ENCODE data around the gene SNCAIP.

SNCAIP gene

DNA sequence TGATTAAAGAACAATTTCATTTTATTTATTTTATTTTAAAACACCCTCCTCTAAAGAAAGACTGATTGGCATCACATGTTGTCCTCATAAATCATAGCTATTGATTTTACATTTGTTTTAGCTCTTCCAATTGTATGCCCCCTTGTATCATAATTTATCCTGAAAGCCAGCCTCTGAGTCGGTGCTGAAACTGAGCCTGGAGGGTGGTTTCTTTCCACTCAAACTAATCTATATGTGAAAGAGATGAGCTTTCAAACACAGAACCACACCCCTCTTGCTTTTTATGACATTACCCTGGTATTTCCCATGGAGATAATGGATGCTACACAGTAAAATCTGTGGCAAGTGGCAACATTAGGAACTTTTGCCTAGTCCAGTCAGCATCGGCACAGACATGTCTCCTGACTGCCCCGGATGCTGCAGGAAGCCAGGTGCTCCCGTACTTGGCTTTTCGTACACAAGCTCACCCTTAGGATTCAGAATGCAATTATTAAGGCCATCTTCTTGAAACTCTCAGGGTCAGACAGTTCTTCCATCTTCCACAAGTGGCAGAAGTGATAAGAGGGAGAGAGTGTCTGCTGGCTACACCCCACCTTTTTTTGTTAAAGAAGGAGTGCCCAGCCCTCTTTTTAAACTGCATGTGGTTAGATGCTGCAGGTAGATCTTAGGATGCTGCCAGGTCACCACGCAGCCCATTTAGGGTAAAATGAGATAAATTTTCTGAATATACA, 91.1 kb downstream of the SNCAIP start:
- Histone ChIP-seq H3K27me3 (replicated peaks; ENCODE audit: control insufficient read depth, insufficient read depth, low read length, poor library complexity, severe bottlenecking) (no peaks in the 10 kb centered on the region), H3K4me1 (ENCODE audit: control insufficient read depth, insufficient read depth, low read length, poor library complexity, severe bottlenecking) (no peaks in the 10 kb centered on the region), H3K27ac (ENCODE audit: insufficient read depth, low read length, poor library complexity, severe bottlenecking) (no peak overlapping the region), H3K9me3 (ENCODE audit: control insufficient read depth, low read length) (no peaks in the 10 kb centered on the region), H3K36me3 (ENCODE audit: control insufficient read depth, insufficient read depth, low read length) (no peaks in the 10 kb centered on the region), H3K4me3 (ENCODE audit: insufficient read depth, low read depth, low read length, poor library complexity, severe bottlenecking) (no peak overlapping the region)
- no peak for DNase-seq

DNA sequence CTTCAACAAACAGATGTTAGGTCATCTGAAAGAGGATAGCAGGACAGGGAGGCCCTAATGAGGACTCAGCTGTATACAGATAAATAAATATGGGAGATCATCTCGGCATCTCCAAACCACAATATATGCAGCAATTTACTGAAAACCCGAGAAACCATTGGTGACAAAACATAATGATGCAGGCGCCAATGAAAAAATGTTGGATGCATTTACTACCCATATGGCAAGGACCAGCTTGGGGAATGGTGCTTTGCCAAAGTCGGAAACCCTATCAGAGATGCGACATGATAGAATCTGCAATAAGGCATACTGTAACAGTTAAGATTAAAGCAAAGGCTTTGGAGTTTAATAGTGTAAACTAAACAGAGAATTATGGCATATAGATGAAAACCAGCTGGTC, 92.0 kb downstream of the SNCAIP start:
- Histone ChIP-seq H3K4me3 (ENCODE audit: insufficient read depth, low read depth, low read length, poor library complexity, severe bottlenecking) (no peak overlapping the region), H3K27ac (ENCODE audit: insufficient read depth, low read length, poor library complexity, severe bottlenecking) (no peak overlapping the region), H3K9me3 (ENCODE audit: control insufficient read depth, low read length) (no peaks in the 10 kb centered on the region), H3K36me3 (ENCODE audit: control insufficient read depth, insufficient read depth, low read length) (no peaks in the 10 kb centered on the region), H3K27me3 (replicated peaks; ENCODE audit: control insufficient read depth, insufficient read depth, low read length, poor library complexity, severe bottlenecking) (no peaks in the 10 kb centered on the region), H3K4me1 (ENCODE audit: control insufficient read depth, insufficient read depth, low read length, poor library complexity, severe bottlenecking) (no peaks in the 10 kb centered on the region)
- DNase-seq = no peak

DNA sequence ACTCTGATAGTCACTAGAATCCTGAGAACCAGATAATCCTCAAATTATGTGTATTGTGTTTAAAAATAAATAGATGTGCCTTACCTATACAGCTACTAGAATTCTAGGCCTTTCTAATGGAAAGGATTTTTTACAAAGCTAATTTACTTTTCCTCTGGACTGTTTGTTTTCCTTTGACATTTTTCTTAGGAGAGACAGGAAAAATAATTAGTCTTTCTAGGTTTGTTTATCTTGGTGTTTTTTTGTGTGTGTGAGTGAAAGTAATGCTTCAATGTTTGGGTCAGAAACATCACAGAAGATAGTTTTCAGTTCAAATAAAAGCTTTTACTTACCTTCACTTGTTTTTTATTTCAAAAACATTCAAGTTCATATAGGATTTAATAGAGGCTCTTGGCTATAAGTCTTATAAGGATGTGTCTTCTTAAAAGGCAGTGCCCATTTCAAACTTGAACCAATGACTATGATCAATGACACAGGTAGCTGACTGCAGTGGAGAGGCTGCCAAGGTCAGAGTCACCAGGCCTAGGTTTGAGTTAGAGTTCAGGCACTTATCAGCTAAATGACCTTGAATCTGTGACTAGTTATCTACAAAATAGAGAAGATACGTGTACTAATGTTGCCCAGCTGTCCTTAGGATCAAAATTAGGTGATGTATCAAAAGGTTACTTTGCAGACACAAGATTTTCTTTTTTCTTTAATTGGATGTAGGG, 92.8 kb downstream of the SNCAIP start:
- no peak overlapping the region for H3K27ac ChIP-seq (ENCODE audit: insufficient read depth, low read length, poor library complexity, severe bottlenecking)
- H3K4me1 ChIP-seq (ENCODE audit: control insufficient read depth, insufficient read depth, low read length, poor library complexity, severe bottlenecking) = no peaks in the 10 kb centered on the region
- no peaks in the 10 kb centered on the region for H3K27me3 ChIP-seq (replicated peaks; ENCODE audit: control insufficient read depth, insufficient read depth, low read length, poor library complexity, severe bottlenecking)
- no peak for DNase-seq
- no peaks in the 10 kb centered on the region for H3K9me3 ChIP-seq (ENCODE audit: control insufficient read depth, low read length)
- no peaks in the 10 kb centered on the region for H3K36me3 ChIP-seq (ENCODE audit: control insufficient read depth, insufficient read depth, low read length)
- no peak overlapping the region for H3K4me3 ChIP-seq (ENCODE audit: insufficient read depth, low read depth, low read length, poor library complexity, severe bottlenecking)

DNA sequence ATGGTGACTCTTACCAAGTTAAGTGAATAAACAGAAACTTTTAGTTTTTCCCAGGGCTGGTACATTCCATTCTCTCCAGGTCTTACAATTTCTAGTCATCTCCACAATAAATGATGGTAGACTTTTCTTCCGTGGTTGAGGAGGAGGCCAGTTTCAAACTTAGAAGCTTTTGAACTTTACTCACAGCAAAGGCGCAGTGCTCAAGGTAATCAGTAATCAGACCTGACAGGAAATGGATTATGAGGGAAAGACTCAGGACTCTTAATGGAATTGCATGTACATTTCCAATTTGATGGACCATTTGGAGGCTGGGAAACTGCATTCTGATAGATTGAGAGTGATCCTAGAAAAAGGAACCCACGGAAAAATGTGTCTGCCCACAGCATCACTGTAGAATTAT, 93.7 kb downstream of the SNCAIP start:
- no peak for DNase-seq
- no peaks in the 10 kb centered on the region for H3K27me3 ChIP-seq (replicated peaks; ENCODE audit: control insufficient read depth, insufficient read depth, low read length, poor library complexity, severe bottlenecking)
- H3K4me3 ChIP-seq (ENCODE audit: insufficient read depth, low read depth, low read length, poor library complexity, severe bottlenecking) = no peak overlapping the region
- H3K4me1 ChIP-seq (ENCODE audit: control insufficient read depth, insufficient read depth, low read length, poor library complexity, severe bottlenecking) = no peaks in the 10 kb centered on the region
- H3K36me3 ChIP-seq (ENCODE audit: control insufficient read depth, insufficient read depth, low read length) = no peaks in the 10 kb centered on the region
- no peak overlapping the region for H3K27ac ChIP-seq (ENCODE audit: insufficient read depth, low read length, poor library complexity, severe bottlenecking)
- no peaks in the 10 kb centered on the region for H3K9me3 ChIP-seq (ENCODE audit: control insufficient read depth, low read length)

DNA sequence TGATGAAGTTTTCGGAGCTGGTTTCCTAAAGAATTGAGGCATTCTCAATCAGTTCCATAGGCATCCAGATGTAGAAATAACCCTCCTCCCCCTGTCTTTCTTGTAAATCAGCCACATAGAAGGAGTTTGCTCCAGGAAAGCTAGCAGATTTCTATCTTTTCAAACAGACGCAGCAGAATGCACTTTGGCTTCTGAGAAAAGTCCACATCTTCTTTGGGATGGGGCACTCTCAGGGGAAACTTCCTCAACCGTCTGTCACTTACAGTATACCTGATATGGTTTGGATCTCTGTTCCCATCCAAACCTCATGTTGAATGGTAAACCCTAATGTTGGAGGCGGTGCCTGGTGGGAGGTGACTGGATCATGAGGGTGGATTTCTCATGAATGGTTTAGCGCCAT, 94.1 kb downstream of the SNCAIP start:
- no peaks in the 10 kb centered on the region for H3K27me3 ChIP-seq (replicated peaks; ENCODE audit: control insufficient read depth, insufficient read depth, low read length, poor library complexity, severe bottlenecking)
- no peaks in the 10 kb centered on the region for H3K9me3 ChIP-seq (ENCODE audit: control insufficient read depth, low read length)
- H3K36me3 ChIP-seq (ENCODE audit: control insufficient read depth, insufficient read depth, low read length) = no peaks in the 10 kb centered on the region
- H3K4me3 ChIP-seq (ENCODE audit: insufficient read depth, low read depth, low read length, poor library complexity, severe bottlenecking) = no peak overlapping the region
- H3K27ac ChIP-seq (ENCODE audit: insufficient read depth, low read length, poor library complexity, severe bottlenecking) = no peak overlapping the region
- no peaks in the 10 kb centered on the region for H3K4me1 ChIP-seq (ENCODE audit: control insufficient read depth, insufficient read depth, low read length, poor library complexity, severe bottlenecking)
- DNase-seq = no peak

DNA sequence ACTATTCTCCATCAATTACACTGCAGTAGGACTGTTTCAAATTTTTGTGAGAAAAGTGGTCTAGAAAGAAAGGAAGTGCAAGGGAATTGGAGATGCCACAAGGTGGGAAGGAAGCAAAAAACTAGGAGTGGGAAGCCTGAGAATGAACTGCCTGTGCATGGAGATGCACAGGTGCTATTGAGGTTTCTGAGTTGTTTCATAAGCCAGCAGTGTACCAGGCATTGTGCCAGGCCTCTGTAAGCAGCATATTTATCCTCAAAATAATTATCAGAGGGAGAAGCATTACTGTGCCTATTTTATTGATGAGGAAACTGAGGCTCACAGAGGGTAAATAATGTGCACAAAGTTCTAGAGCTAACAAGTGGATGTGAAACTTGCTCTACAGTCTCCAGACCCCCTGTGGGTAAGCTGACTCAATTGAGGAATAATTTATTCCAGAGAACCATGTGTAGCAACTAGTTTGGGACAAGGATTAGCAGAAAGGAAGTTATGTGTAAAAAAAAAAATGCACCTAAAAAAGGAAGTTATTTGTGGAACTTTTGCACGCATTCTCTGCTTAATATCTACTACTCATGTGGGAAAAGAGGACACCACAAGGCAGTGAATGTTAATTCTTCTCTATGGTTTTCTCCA, 96.7 kb downstream of the SNCAIP start:
- H3K9me3 ChIP-seq (ENCODE audit: control insufficient read depth, low read length) = no peaks in the 10 kb centered on the region
- no peaks in the 10 kb centered on the region for H3K4me1 ChIP-seq (ENCODE audit: control insufficient read depth, insufficient read depth, low read length, poor library complexity, severe bottlenecking)
- H3K27me3 ChIP-seq (replicated peaks; ENCODE audit: control insufficient read depth, insufficient read depth, low read length, poor library complexity, severe bottlenecking) = no peaks in the 10 kb centered on the region
- H3K36me3 ChIP-seq (ENCODE audit: control insufficient read depth, insufficient read depth, low read length) = no peaks in the 10 kb centered on the region
- no peak overlapping the region for H3K27ac ChIP-seq (ENCODE audit: insufficient read depth, low read length, poor library complexity, severe bottlenecking)
- H3K4me3 ChIP-seq (ENCODE audit: insufficient read depth, low read depth, low read length, poor library complexity, severe bottlenecking) = no peak overlapping the region
- DNase-seq = no peak

DNA sequence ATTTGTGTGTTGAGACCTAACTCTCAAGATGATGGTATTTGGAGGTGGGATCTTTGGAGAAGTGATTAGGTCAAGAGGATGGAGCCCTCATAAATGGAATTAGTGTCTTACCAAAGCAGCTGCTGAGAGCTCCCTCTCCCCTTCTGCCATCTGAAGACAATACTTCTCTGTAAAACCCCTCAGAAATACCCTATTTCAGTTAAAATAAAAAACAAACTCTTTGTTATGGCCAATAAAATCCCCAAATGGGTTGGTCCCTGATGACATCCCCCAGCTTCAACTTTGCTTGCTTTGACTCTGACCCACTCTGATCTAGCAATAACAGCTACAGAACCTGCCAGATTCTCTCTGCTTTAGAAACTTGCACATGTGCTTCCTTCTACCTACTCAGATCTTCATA, 100.9 kb downstream of the SNCAIP start:
- Histone ChIP-seq H3K27me3 (replicated peaks; ENCODE audit: control insufficient read depth, insufficient read depth, low read length, poor library complexity, severe bottlenecking) (no peaks in the 10 kb centered on the region), H3K4me3 (ENCODE audit: insufficient read depth, low read depth, low read length, poor library complexity, severe bottlenecking) (no peak overlapping the region), H3K9me3 (ENCODE audit: control insufficient read depth, low read length) (no peaks in the 10 kb centered on the region), H3K4me1 (ENCODE audit: control insufficient read depth, insufficient read depth, low read length, poor library complexity, severe bottlenecking) (no peaks in the 10 kb centered on the region), H3K36me3 (ENCODE audit: control insufficient read depth, insufficient read depth, low read length) (no peaks in the 10 kb centered on the region), H3K27ac (ENCODE audit: insufficient read depth, low read length, poor library complexity, severe bottlenecking) (no peak overlapping the region)
- no peak for DNase-seq

DNA sequence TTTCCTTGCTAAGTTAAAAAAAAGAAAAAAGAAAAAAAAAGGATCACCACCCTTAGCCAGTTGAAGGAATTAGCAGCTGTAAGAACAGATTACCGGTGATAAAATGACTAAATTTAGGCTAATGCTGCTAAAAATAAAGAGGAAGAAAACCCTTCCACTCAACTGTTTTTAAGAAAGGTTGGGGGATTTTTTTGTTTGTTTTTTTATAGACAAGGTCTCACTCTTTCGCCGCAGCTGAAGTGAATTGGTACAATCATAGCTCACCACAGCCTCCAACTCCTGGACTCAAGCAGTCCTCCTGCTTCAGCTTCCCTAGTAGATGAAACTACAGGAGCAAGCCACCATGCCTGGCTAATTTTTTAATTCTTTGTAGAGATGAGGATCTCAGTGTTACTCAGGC, 101.7 kb downstream of the SNCAIP start:
- DNase-seq = no peak
- no peak overlapping the region for H3K4me3 ChIP-seq (ENCODE audit: insufficient read depth, low read depth, low read length, poor library complexity, severe bottlenecking)
- no peaks in the 10 kb centered on the region for H3K9me3 ChIP-seq (ENCODE audit: control insufficient read depth, low read length)
- H3K4me1 ChIP-seq (ENCODE audit: control insufficient read depth, insufficient read depth, low read length, poor library complexity, severe bottlenecking) = no peaks in the 10 kb centered on the region
- no peaks in the 10 kb centered on the region for H3K27me3 ChIP-seq (replicated peaks; ENCODE audit: control insufficient read depth, insufficient read depth, low read length, poor library complexity, severe bottlenecking)
- H3K36me3 ChIP-seq (ENCODE audit: control insufficient read depth, insufficient read depth, low read length) = no peaks in the 10 kb centered on the region
- H3K27ac ChIP-seq (ENCODE audit: insufficient read depth, low read length, poor library complexity, severe bottlenecking) = no peak overlapping the region

DNA sequence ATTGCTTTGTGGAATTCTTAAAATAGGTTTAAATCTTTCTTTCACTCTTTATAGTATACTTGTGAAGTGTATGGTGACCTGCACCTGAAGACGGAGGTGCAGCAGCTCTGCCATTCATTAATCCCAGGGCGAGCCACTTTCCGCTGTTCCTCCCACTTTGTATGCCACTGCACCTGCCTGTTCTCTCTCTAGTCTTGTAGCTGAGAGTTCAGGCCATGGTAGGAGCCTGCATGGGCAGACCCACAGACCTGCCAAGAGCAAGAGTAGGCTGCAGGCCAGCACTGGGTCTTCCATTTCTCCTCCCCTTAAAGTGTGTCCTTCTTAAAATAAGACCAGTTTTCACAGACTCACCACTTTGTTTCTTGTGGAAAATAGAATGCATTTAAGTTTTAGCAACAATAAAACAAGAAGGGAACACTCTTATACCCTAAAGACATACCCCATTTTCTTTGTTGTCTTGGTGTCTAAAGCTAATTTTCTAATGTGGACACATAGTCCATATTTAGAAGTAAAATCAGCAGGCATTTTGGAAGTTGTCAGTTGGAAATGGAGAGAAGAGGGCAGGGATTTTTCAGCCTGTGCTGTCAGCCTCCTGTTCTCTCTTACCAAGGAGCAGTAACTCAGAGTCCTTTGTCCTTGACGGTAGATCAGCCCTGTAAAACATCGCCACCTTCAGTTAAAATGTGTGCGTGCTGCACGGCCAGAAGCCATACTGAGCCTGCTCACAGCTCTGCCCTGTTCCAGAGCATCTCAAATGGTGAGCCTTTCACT, 103.2 kb downstream of the SNCAIP start:
- DNase-seq = no peak

DNA sequence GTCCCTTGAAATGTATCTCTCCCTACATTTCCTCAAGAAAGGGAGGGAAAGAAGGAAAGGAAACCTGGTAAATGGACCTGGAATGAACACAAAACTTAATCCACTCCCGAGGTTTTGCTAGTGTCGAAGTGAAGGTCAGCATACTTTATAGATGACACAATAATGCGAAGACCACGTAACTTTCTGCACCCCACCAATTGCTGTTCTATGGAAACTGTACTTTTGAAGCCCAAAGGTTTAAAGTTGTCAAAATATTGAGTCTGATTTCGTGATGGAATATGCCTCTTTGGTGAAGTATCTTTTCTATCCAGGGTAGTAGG, 103.7 kb downstream of the SNCAIP start:
- Histone ChIP-seq H3K27ac (ENCODE audit: insufficient read depth, low read length, poor library complexity, severe bottlenecking) (no peak overlapping the region), H3K4me1 (ENCODE audit: control insufficient read depth, insufficient read depth, low read length, poor library complexity, severe bottlenecking) (no peaks in the 10 kb centered on the region), H3K36me3 (ENCODE audit: control insufficient read depth, insufficient read depth, low read length) (no peaks in the 10 kb centered on the region), H3K4me3 (ENCODE audit: insufficient read depth, low read depth, low read length, poor library complexity, severe bottlenecking) (no peak overlapping the region), H3K27me3 (replicated peaks; ENCODE audit: control insufficient read depth, insufficient read depth, low read length, poor library complexity, severe bottlenecking) (no peaks in the 10 kb centered on the region), H3K9me3 (ENCODE audit: control insufficient read depth, low read length) (no peaks in the 10 kb centered on the region)
- no peak for DNase-seq

More for the DNA sequence above, 103.2 kb downstream of the SNCAIP start:
- no peaks in the 10 kb centered on the region for H3K9me3 ChIP-seq (ENCODE audit: control insufficient read depth, low read length)
- no peaks in the 10 kb centered on the region for H3K4me1 ChIP-seq (ENCODE audit: control insufficient read depth, insufficient read depth, low read length, poor library complexity, severe bottlenecking)
- no peaks in the 10 kb centered on the region for H3K27me3 ChIP-seq (replicated peaks; ENCODE audit: control insufficient read depth, insufficient read depth, low read length, poor library complexity, severe bottlenecking)
- no peak overlapping the region for H3K4me3 ChIP-seq (ENCODE audit: insufficient read depth, low read depth, low read length, poor library complexity, severe bottlenecking)
- H3K27ac ChIP-seq (ENCODE audit: insufficient read depth, low read length, poor library complexity, severe bottlenecking) = no peak overlapping the region
- no peaks in the 10 kb centered on the region for H3K36me3 ChIP-seq (ENCODE audit: control insufficient read depth, insufficient read depth, low read length)
